Kidney glomerular epithelial cell (primary cell): Measurements from ENCODE around the gene RAB27A.
"Not testable (repeated sequence)": the region's sequence is repeated elsewhere in the genome, so short reads cannot be mapped to it uniquely, and the experiment has no call there.

ENCODE experiments used
- DNase-seq: peaks from one replicate; lab custom pipeline; 2025; lab: John Stamatoyannopoulos, UW

RAB27A gene

DNA sequence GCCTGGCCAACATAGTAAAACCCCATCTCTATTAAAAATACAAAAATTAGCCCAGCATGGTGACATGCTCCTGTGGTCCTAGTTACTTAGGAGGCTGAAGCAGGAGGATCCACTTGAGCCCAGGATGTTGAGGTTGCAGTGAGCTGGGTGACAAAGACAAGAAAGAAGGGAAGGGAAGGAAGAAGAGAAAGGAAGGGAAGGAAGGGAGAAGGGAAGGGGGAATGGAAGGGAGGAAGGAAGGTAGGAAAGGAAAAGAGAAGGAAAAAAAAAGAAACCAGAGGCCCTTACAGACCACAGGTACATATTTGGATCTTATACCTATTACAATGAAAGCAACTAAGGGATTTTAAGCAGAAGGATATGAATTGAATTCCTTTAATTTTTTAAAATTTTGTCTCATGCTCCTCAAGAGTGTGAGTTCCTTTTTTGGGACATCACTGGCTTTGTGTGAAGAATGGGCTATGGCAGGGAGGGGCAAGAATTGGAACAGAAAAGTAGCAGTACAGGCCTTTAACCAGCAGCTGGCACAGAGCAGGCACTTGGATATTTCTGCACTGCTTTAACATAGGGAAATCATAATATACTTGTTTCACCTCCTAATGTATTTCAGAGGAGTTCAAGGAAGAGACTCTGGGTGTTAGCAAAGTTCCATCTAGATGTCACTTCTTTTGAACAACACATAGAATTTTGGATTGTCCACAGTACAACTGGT lies 7.9 kb downstream of the RAB27A start:
- DNase-seq = no peak

DNA sequence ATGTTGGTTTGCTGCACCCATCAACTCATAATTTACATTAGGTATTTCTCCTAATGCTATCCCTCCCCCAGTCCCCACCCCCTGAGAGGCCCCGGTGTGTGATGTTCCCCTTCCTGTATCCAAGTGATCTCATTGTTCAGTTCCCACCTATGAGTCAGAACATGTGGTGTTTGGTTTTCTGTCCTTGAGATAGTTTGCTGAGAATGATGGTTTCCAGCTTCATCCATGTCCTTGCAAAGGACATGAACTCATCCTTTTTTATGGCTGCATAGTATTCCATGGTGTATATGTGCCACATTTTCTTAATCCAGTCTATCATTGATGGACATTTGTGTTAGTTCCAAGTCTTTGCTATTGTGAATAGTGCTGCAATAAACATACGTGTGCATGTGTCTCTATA lies 9.0 kb downstream of the RAB27A start:
- not testable (repeated sequence) for DNase-seq

- peak; percentile 49 for DNase-seq
Measured at GRCh38 chr15:55279746-55280351, 9.8 kb downstream of the RAB27A start.

- no peak for DNase-seq
Measured at GRCh38 chr15:55279100-55279745, 10.4 kb downstream of the RAB27A start.

DNA sequence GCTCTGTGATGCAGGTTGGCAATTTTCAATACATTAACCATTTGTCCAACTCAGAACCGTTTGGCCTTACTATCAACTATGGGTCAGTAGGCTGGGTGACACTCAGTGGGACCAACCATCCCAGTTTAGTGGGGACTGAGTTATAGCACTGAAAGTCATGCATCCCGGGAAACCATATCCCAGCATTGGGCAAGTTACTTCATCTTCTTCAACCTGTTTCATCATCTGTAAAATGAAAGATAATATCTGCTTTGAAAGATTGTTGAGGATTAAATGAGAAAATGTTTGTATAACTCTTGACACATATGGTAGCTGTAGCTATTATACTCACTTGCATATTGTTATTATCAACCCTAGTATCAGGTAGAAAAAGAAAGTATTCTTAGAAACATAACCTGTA lies 11.9 kb downstream of the RAB27A start:
- no peak for DNase-seq

- DNase-seq = no peak
Measured at GRCh38 chr15:55277116-55277564, 12.5 kb downstream of the RAB27A start.

GRCh38 chr15:55276324-55276723 lies 13.3 kb downstream of the RAB27A start:
- no peak for DNase-seq

DNA sequence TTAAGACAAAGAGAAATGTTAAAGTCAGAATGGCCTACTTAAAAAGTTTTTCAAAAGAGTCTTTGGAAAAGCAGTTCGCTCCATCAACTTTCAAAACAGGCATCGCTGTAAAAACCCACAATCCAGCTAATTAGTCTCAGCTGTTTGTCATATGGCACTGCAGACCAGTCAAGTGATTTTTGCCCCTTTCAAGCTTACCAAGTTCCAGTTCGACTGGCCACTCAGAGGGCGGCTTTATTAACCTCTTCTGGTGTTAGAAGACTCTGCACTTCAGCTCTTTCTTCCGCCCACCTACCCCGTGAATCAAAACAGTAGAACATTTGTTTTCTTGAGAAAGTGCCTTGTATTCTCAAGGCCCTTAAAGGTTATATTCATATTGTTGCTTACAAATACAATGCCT lies 19.3 kb downstream of the RAB27A start:
- no peak for DNase-seq

GRCh38 chr15:55268176-55268695 lies 21.4 kb downstream of the RAB27A start:
- no peak for DNase-seq

DNA sequence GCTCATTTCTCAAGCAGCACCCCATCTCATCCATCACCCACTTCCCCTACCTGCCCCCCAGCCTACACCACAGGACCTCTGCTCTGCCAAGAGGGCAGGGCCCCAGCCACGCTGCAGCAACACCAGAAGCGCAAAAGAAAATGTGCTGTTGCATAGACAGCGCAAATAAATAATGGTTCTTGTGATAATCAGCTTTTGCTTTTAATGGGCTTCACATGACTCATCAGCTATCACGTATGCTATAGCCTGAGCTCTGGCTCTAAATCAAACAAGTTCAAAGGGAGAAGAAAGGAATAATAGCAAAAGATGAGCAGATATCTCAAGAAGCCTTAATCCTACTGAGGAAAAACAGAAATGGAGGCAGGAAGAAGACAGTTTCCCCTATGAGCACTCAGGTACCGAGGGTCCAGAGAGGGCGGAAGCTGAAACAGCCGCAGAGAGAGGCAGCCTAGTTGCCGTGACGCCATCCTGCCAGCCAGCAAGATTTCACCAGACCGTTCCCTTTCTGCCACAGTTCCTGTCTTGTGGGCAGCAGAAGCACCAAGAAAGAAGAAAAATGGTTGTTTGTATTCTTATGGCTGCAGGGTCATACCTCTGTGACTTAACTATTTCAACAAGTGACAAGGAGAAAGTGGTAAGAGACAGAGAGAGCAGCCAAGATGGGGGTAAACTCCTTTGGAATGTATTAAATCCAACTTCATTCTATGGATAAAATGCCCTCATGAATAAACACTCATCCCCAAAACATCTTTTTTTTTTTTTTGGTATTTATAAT lies 22.0 kb downstream of the RAB27A start:
- no peak for DNase-seq

DNA sequence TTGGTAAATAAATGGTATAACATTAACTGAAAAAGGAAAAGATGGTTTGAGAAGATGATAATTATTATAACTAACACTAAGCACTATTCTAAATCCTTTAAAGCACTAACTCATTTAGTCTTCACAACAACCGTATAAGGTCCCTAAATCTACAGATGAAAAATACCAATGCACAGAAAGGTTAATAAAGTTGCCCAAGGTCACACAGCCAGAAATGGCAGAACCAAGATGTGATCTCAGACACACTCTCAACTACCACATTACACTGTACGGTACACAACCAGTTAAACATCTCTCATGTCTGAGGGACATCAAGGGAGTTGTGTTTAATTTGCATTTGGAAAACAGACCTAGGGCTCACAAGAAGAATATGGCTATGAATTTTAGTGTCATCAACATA lies 23.1 kb downstream of the RAB27A start:
- DNase-seq = no peak

DNA sequence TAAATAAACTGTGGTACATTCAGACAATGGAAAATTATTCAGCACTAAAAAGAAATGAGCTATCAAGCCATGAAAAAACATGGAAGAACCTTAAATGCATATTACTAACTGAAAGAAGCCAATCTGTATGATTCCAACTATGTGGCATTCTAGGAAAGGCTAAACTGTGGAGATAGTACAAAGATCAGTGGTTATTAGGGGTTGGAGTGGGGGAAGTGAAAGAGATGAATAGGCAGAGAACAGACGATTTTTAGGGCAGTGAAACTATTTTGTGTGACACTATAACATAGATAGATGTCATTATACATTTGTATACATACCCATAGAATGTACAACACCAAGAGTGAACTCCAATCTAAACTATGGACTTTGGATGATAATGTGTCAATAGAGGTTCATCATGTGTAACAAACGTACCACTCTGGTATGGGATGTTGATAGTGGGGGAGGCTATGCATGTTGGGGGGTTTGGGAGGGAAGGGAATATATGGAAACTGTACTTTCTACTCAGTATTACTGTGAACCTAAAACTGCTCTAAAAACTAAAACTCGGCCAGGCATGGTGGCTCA lies 29.0 kb downstream of the RAB27A start:
- no peak for DNase-seq

DNA sequence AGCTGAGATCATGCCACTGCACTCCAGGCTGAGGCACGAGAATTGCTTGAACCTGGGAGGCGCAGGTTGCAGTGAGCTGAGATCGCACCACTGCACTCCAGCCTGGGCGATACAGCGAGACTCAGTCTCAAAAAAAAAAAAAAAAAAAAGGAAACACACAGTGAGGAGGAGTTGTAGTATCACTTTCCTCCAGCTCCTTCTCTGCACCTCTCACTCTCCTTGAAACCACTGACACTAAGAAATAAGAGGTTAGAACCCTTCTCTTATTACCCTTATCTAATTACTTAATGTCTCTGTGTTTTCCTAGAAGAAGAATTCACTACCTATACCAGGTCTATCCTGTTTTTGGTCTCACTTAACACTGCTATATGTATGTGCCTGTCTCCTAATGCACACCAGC lies 31.7 kb downstream of the RAB27A start:
- DNase-seq = no peak

- no peak for DNase-seq
Measured at GRCh38 chr15:55257012-55257670, 32.5 kb downstream of the RAB27A start.

- no peak for DNase-seq
Measured at GRCh38 chr15:55256281-55257011, 33.2 kb downstream of the RAB27A start.

DNA sequence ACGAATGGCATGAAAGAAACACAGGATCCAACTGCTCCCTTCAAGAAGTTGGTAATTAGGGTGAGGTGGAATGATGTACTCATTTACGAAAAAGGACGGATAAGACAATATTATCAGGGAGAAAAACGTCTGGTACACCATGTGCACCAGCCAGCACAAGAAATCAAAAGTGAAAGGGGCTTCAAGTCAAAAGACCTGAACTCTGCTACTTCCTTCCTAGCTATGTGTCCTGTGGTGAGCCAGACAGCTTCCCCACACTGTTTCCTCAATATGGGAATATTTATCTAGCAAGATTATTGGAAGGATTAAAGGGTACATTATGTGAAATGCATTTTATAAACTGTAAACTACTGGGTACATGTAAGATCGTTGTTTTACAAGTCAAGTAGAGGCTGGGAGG lies 33.9 kb downstream of the RAB27A start:
- DNase-seq = no peak

GRCh38 chr15:55254916-55255679 lies 34.5 kb downstream of the RAB27A start:
- no peak for DNase-seq

DNA sequence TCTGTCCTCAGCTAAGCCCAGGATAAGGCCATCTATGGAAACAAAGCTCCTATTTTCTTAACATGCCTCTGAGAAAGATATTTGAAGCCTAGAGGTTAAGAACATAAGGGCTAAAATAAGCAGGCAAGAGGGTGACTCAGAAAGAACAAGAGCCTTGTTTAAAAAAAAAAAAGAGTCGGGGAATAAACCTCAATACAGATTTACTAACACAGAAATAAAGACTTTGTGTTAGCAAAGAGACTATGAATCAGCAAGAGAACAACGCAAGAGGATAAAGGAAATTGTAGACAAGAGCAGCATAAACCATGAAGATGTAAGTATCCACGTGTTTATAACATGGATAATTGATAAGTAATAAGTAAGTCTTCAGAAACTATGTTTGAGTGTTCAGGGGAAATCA lies 36.0 kb downstream of the RAB27A start:
- DNase-seq = no peak

GRCh38 chr15:55252201-55252600 lies 37.4 kb downstream of the RAB27A start:
- not testable (repeated sequence) for DNase-seq

DNA sequence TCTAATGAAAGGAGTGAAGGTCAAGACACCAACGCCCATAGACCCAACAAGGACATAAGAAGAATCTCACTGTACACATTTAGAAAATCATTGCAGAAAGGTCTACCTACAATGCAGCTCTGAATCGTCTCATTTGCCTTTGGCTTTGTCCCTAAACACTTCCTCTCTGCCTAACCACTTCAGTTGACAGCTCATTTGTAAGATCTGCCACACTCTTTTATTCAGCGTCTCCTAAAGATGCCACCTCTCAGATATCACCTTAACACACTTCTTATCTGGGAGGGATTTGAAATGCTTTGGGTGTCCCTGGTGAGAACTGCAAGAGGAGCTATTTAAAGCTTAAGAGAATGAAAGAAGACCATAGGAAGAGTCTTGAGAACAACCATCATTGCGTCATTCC lies 38.7 kb downstream of the RAB27A start:
- DNase-seq = no peak
